GM18868 (cell line): Measurements from ENCODE around the gene MAP3K14.
"Not testable (repeated sequence)": the region's sequence is repeated elsewhere in the genome, so short reads cannot be mapped to it uniquely, and the experiment has no call there.

Experiments
- ATAC-seq: cut with Tn5 transposase; IDR thresholded peaks from one replicate; pipeline ENCODE4 v1.9.1; 2021; ENCODE audit warnings: mild to moderate bottlenecking, moderate library complexity; ENCODE audit not compliant: unreplicated experiment

MAP3K14 gene

GRCh38 chr17:45316434-45317110, at the start of gene MAP3K14:
MAP3K14 (minus strand) TSS chr17:45317020; CDS start chr17:45290745, 26,275 bp downstream.
- ATAC-seq, result peak; percentile 13

GRCh38 chr17:45366049-45366448, 49.2 kb upstream of the MAP3K14 start:
- no peak for ATAC-seq

GRCh38 chr17:45364531-45365390, 47.9 kb upstream of the MAP3K14 start:
- ATAC-seq, result no peak

- ATAC-seq, result no peak
Observed at GRCh38 chr17:45363498-45363897, 46.7 kb upstream of the MAP3K14 start.

- no peak for ATAC-seq
Observed at GRCh38 chr17:45361976-45362375, 45.2 kb upstream of the MAP3K14 start.

GRCh38 chr17:45361451-45361850, 44.6 kb upstream of the MAP3K14 start:
- no peak for ATAC-seq

- no peak for ATAC-seq
Observed at GRCh38 chr17:45357364-45357997, 40.7 kb upstream of the MAP3K14 start.

- ATAC-seq, result no peak
Observed at GRCh38 chr17:45355087-45355486, 38.3 kb upstream of the MAP3K14 start.

GRCh38 chr17:45353043-45353442, 36.2 kb upstream of the MAP3K14 start:
- ATAC-seq, result peak; percentile 54

- ATAC-seq, result no peak
Observed at GRCh38 chr17:45351831-45352230, 35.0 kb upstream of the MAP3K14 start.

GRCh38 chr17:45347444-45347843, 30.6 kb upstream of the MAP3K14 start:
- no peak for ATAC-seq

- no peak for ATAC-seq
Observed at GRCh38 chr17:45346216-45347015, 29.6 kb upstream of the MAP3K14 start.

GRCh38 chr17:45345554-45346215, 28.9 kb upstream of the MAP3K14 start:
- no peak for ATAC-seq

- ATAC-seq, result no peak
Observed at GRCh38 chr17:45345246-45345553, 28.4 kb upstream of the MAP3K14 start.

GRCh38 chr17:45343967-45344664, 27.3 kb upstream of the MAP3K14 start:
- not testable (repeated sequence) for ATAC-seq

- ATAC-seq, result no peak
Observed at GRCh38 chr17:45342871-45343526, 26.2 kb upstream of the MAP3K14 start.

GRCh38 chr17:45342306-45342705, 25.5 kb upstream of the MAP3K14 start:
- ATAC-seq, result no peak

- no peak for ATAC-seq
Observed at GRCh38 chr17:45341533-45342158, 24.8 kb upstream of the MAP3K14 start.
